Transverse colon (tissue), 4 donors: Measurements from ENCODE around the gene TET2. TPM values are rescaled to one million over a fixed set of nuclear protein-coding genes. Genes with fewer than 3 reads are reported as not detected.

Source experiments
- DNase-seq: peaks from one replicate; pipeline ENCODE4 v3.0.0-alpha.2; 2019
- H3K27ac ChIP-seq, 4 donors: fragments of 200-600 bp; sonication (generic); 2 replicates each; pipeline ENCODE4 v1.5.1; 2016 to 2018; ENCODE audit warnings: inconsistent platforms in 4 of 4
- H3K27me3 ChIP-seq: fragments of 200-600 bp; sonication (generic); 2 replicates; pipeline ENCODE4 v1.5.1; 2017; ENCODE audit warnings: inconsistent platforms
- H3K36me3 ChIP-seq, 4 donors: fragments of 200-600 bp; sonication (generic); 2 replicates each; pipeline ENCODE4 v1.5.1; 2017 to 2019; ENCODE audit warnings: inconsistent platforms in 4 of 4
- H3K4me1 ChIP-seq, 4 donors: fragments of 200-600 bp; sonication (generic); 2 replicates each; pipeline ENCODE4 v1.5.1; 2017 to 2020; ENCODE audit warnings: inconsistent platforms in 4 of 4
- H3K4me3 ChIP-seq, 4 donors: fragments of 200-600 bp; sonication (generic); 1 replicate in 1 of 4; 2 replicates in 3 of 4; pipeline versions ENCODE4 v1.5.1 to v1.6.1; 2017 to 2019; ENCODE audit warnings: inconsistent platforms in 4 of 4
- H3K9me3 ChIP-seq, 2 donors: fragments of 200-600 bp; sonication (generic); 2 replicates each; pipeline ENCODE4 v1.5.1; 2017 to 2019; ENCODE audit warnings: inconsistent platforms in 2 of 2
- EP300 ChIP-seq: sonication (generic); formaldehyde crosslinking; IDR thresholded peaks from one replicate; pipeline ENCODE4 v1.6.1; 2017; ENCODE audit warnings: antibody characterized with exemption, low read depth
- POLR2A ChIP-seq: fragments of 450-650 bp; IDR thresholded peaks from one replicate; pipeline ENCODE4 v1.6.1; 2016; ENCODE audit warnings: antibody characterized with exemption, mild to moderate bottlenecking, moderate library complexity
- POLR2AphosphoS5 ChIP-seq, 3 donors: sonication (generic); formaldehyde crosslinking; IDR thresholded peaks; one replicate each; pipeline ENCODE4 v1.6.1; 2016; ENCODE audit warnings: antibody characterized with exemption in 3 of 3
- WGBS, 2 donors: methylation state at CpG; one replicate each; pipeline ENCODE4 v1.1.5; 2018; ENCODE audit warnings: low coverage in 1 of 2; 5-methylcytosine and 5-hydroxymethylcytosine counted together
- in situ Hi-C, 4 donors: fragments of 200-750 bp; cut with MboI; loops; one replicate each; pipeline versions ENCODE4 v1.15.0 to v1.15.1; 2017; ENCODE audit warnings: low sequenced_read_pairs in 3 of 4, low pct_ligation_motif_present in 1 of 4, low pct_unique_long_range_greater_than_20kb in 1 of 4
- intact Hi-C: fragments of 100-400 bp; cut with DNase I; formaldehyde crosslinking; loops from one replicate; pipeline ENCODE4 v1.15.1; 2023; ENCODE audit warnings: low total_unique reads
- total RNA-seq, 4 donors: library from RNA; depleted of rRNA; stranded (reverse); fragments of >200 nt; gene quantifications; one replicate each; pipeline ENCODE4 v1.1.0, GENCODE V29; 2016
- TF ChIP-seq, protein P1 (sequence below), 5 experiments: fragments of 200-600 bp in 3 of 5; fragments of 450-650 bp in 2 of 5; sonication (generic) in 3 of 5; IDR thresholded peaks; 1 replicate in 2 of 5; 2 replicates in 3 of 5; pipeline ENCODE4 v1.5.1; 2016 to 2017; ENCODE audit warnings: antibody characterized with exemption in 5 of 5, inconsistent platforms in 3 of 5, mild to moderate bottlenecking in 2 of 5, moderate library complexity in 1 of 5

Gene TET2
- total RNA-seq, 4 donors from 2014 or later, result 23.9 to 33.6 (median 29.5) TPM

DNA sequence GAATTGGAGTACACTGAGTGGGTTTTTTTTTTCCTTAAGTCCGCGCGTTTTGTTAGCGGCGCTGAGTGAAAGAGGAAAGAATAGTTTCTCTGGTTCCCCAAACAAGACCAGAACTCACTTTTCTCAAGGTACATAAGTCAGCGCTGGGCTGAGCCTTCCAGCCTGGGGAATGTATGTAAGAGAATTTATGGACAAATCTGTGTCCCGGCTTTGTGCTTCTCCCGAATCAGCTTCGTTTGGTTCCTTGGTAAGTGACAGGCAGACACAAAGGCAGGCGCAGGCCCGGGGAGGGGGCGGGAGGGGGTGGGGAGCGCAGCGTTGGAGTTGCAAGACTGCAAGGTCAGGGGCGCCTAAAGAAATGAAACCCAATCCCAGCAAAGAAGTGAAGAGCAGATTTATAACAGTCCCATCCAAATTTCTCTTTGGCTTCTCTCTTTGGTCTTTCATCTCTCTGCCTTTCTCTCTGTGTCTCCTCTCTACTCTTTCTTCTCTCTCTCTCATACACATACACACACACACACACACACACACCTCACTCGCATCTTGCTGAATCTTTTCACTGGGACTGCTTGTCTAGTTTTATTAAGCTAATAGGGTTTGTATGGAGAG, 981 bp downstream of the TET2 start:
- peak; percentile 18 for DNase-seq
- in situ Hi-C loops, result loop anchor here in 3 of 4 donors (10.0 to 25.0 kb wide), 2 partner anchors 327 to 565 kb away; partner anchors contain the start of genes GSTCD (in 2 of the 3), INTS12 (in 2 of the 3) and PPA2 (in 1 of the 3)
- no peaks in the 10 kb centered on the region for H3K9me3 ChIP-seq
- peak overlapping the region; percentile 81 to 93 (median 87) for H3K4me3 ChIP-seq
- H3K4me1 ChIP-seq, result peaks cover 6 to 31% (median 19%) of the 10 kb centered on the region in 4 donors
- WGBS, 2 donors, result 1 to 5% methylated on average over 4 to 16 of the region's 16 CpGs
- H3K27ac ChIP-seq, result peak overlapping the region; percentile 83 to 93 (median 86)
- H3K36me3 ChIP-seq, result no peaks in the 10 kb centered on the region
- H3K27me3 ChIP-seq, result no peaks in the 10 kb centered on the region
- TF ChIP-seq POLR2AphosphoS5 (IDR thresholded peaks at IDR 0.05) (no peak), EP300 (no peak), POLR2A (no peak)
- TF ChIP-seq, protein P1, sequence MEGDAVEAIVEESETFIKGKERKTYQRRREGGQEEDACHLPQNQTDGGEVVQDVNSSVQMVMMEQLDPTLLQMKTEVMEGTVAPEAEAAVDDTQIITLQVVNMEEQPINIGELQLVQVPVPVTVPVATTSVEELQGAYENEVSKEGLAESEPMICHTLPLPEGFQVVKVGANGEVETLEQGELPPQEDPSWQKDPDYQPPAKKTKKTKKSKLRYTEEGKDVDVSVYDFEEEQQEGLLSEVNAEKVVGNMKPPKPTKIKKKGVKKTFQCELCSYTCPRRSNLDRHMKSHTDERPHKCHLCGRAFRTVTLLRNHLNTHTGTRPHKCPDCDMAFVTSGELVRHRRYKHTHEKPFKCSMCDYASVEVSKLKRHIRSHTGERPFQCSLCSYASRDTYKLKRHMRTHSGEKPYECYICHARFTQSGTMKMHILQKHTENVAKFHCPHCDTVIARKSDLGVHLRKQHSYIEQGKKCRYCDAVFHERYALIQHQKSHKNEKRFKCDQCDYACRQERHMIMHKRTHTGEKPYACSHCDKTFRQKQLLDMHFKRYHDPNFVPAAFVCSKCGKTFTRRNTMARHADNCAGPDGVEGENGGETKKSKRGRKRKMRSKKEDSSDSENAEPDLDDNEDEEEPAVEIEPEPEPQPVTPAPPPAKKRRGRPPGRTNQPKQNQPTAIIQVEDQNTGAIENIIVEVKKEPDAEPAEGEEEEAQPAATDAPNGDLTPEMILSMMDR (IDR thresholded peaks at IDR 0.05), result no peak
- intact Hi-C loops, result no loop called here

DNA sequence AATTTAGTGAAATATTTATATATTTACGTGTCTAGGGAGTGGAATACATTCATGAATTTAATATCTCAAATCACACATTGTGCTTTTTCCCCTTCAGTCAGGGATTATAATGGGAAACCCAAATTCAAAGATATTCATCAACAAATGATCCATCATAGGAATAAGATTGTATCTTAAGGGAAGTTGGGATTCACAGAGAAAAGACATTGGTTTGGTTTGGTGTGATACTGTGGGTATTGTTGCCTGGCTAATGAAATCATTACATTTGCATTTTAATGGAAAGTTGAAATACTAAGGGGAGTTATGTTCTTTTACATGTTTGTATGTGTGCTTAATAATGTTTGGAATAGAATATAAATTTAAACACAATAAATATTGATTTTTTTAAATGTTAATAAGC, 1.7 kb downstream of the TET2 start:
- TF ChIP-seq, protein P1 (IDR thresholded peaks at IDR 0.05), result no peak
- TF ChIP-seq POLR2A (no peak), POLR2AphosphoS5 (IDR thresholded peaks at IDR 0.05) (no peak), EP300 (no peak)
- no peak for DNase-seq
- H3K4me3 ChIP-seq, result peak overlapping the region; percentile 81 to 93 (median 87)
- H3K4me1 ChIP-seq, result peaks cover 6 to 31% (median 19%) of the 10 kb centered on the region in 4 donors
- WGBS, 2 donors, result 21 to 23% methylated on average over 1 of the region's 1 CpG
- in situ Hi-C loops (loop anchor here in 3 of 4 donors (10.0 to 25.0 kb wide), 2 partner anchors 326 to 564 kb away; partner anchors contain the start of genes GSTCD (in 2 of the 3), INTS12 (in 2 of the 3) and PPA2 (in 1 of the 3)), intact Hi-C loops (no loop called here)
- H3K27me3 ChIP-seq, result no peaks in the 10 kb centered on the region
- H3K36me3 ChIP-seq, result no peaks in the 10 kb centered on the region
- no peaks in the 10 kb centered on the region for H3K9me3 ChIP-seq
- H3K27ac ChIP-seq, result peak overlapping the region in 3 of 4 donors; percentile 86 to 93 (median 86)

DNA sequence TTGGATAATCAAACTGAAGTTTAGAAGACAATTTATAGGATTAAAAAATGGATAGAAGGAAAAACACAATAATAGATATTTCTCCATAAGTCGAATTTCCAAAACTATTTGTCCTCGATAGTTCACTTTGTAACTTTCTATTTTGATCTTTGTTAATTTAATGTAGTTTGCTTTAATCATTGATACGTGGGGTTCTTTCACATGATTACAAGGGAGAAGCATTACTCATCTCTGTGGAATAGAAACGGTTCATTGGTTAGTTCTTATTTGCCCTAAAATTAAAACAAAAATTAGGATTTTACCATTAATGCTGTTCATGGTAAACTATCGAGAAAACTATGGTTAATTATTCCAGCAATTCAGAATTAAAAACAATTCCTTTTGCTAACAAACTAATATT, 2.1 kb downstream of the TET2 start:
- intact Hi-C loops, result no loop called here

DNA sequence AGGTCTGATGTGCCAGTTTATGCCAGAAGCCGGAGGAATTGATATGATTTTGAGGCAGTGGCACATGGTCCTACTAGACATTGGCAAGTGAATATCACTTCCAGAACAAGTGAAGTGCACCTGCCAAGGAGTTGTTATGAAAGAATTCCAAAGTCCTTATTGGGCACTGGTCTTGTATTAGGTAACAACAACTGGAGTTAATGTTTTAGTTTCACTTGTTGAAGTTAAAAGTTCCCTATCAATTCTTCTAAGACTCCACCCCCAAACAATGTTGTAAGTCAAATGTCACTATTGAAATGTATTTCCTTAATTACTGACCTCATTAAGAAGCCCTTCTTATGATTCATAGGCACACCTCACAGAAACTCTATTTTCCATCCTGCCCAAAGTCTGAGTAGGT, 3.1 kb downstream of the TET2 start:
- 67 to 71% methylated on average over 1 of the region's 1 CpG for WGBS, 2 donors
- intact Hi-C loops (no loop called here), in situ Hi-C loops (loop anchor here in 3 of 4 donors (10.0 to 25.0 kb wide), 2 partner anchors 325 to 563 kb away; partner anchors contain the start of genes GSTCD (in 2 of the 3), INTS12 (in 2 of the 3) and PPA2 (in 1 of the 3))
- Histone ChIP-seq H3K27ac (no peak overlapping the region), H3K36me3 (no peaks in the 10 kb centered on the region), H3K4me3 (no peak overlapping the region), H3K4me1 (peaks cover 6 to 39% (median 16%) of the 10 kb centered on the region in 4 donors), H3K9me3 (no peaks in the 10 kb centered on the region), H3K27me3 (no peaks in the 10 kb centered on the region)
- DNase-seq, result no peak
- TF ChIP-seq, protein P1 (IDR thresholded peaks at IDR 0.05), result no peak
- TF ChIP-seq EP300, result no peak
- no peak for TF ChIP-seq POLR2A
- no peak for TF ChIP-seq POLR2AphosphoS5 (IDR thresholded peaks at IDR 0.05)

More for the DNA sequence above, 2.1 kb downstream of the TET2 start:
- 63% methylated on average over 5 of the region's 5 CpGs for WGBS, 2 donors
- no peaks in the 10 kb centered on the region for H3K9me3 ChIP-seq
- TF ChIP-seq EP300, result no peak
- TF ChIP-seq, protein P1 (IDR thresholded peaks at IDR 0.05), result no peak
- TF ChIP-seq POLR2AphosphoS5 (IDR thresholded peaks at IDR 0.05), result no peak
- TF ChIP-seq POLR2A, result no peak
- no peak for DNase-seq
- in situ Hi-C loops, result loop anchor here in 3 of 4 donors (10.0 to 25.0 kb wide), 2 partner anchors 326 to 564 kb away; partner anchors contain the start of genes GSTCD (in 2 of the 3), INTS12 (in 2 of the 3) and PPA2 (in 1 of the 3)
- H3K36me3 ChIP-seq, result no peaks in the 10 kb centered on the region
- H3K27me3 ChIP-seq, result no peaks in the 10 kb centered on the region
- H3K4me1 ChIP-seq, result peaks cover 6 to 35% (median 17%) of the 10 kb centered on the region in 4 donors
- no peak overlapping the region for H3K27ac ChIP-seq
- H3K4me3 ChIP-seq, result peak overlapping the region in 1 of 4 donors; percentile 81
